NCI-H1105 (cell line): ENCODE measurements around the gene RIMBP2.

Experiments
- DNase-seq: peaks from one replicate; lab custom pipeline; 2025; lab: John Stamatoyannopoulos, UW

RIMBP2 gene

GRCh38 chr12:130463818-130464670 lies 252.1 kb downstream of the RIMBP2 start:
- DNase-seq, result no peak

GRCh38 chr12:130463275-130463658 lies 252.8 kb downstream of the RIMBP2 start:
- DNase-seq, result no peak

- DNase-seq, result no peak
Measured at GRCh38 chr12:130462558-130463274, 253.4 kb downstream of the RIMBP2 start.

- DNase-seq, result no peak
Measured at GRCh38 chr12:130461839-130462557, 254.1 kb downstream of the RIMBP2 start.

GRCh38 chr12:130461447-130461815 lies 254.7 kb downstream of the RIMBP2 start:
- no peak for DNase-seq

- DNase-seq, result no peak
Measured at GRCh38 chr12:130460611-130461446, 255.3 kb downstream of the RIMBP2 start.

- DNase-seq, result no peak
Measured at GRCh38 chr12:130459916-130460315, 256.2 kb downstream of the RIMBP2 start.

GRCh38 chr12:130458341-130458740 lies 257.8 kb downstream of the RIMBP2 start:
- no peak for DNase-seq

- no peak for DNase-seq
Measured at GRCh38 chr12:130457215-130457614, 258.9 kb downstream of the RIMBP2 start.

GRCh38 chr12:130456375-130457199 lies 259.5 kb downstream of the RIMBP2 start:
- peak; percentile 73 for DNase-seq

GRCh38 chr12:130455161-130455560 lies 260.9 kb downstream of the RIMBP2 start:
- no peak for DNase-seq

GRCh38 chr12:130454296-130454695 lies 261.8 kb downstream of the RIMBP2 start:
- no peak for DNase-seq

- DNase-seq, result no peak
Measured at GRCh38 chr12:130452546-130452945, 263.6 kb downstream of the RIMBP2 start.

- DNase-seq, result no peak
Measured at GRCh38 chr12:130451001-130451930, 264.8 kb downstream of the RIMBP2 start.

- no peak for DNase-seq
Measured at GRCh38 chr12:130449291-130449690, 266.8 kb downstream of the RIMBP2 start.

GRCh38 chr12:130448044-130448821 lies 267.9 kb downstream of the RIMBP2 start:
- DNase-seq, result no peak

GRCh38 chr12:130447655-130447965 lies 268.5 kb downstream of the RIMBP2 start:
- no peak for DNase-seq

GRCh38 chr12:130446846-130447654 lies 269.0 kb downstream of the RIMBP2 start:
- DNase-seq, result no peak
